NCI-H128 (cell line): ENCODE results near the gene SPHK1.

Experiments
- DNase-seq: peaks from one replicate; lab custom pipeline; 2025; ENCODE audit not compliant: unreplicated experiment; lab: John Stamatoyannopoulos, UW

SPHK1 gene

DNA sequence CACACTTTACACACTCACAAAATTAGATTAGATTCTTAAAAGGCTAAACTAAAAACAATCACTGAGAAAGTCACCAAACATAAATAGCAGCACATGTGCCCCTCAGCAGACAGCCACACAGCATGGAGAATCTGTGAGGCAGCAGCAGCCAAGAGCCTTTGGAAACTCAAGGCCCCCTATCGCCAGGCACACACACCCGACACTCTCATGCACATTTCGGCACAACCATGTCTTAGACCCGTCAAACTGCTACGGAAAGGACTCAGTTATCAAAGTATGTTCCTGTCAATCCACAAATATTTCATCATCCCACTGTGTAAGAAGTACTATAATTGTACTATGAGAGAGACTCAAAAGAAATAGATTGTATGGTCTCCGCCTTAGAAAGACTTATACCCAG is 47.6 kb downstream of the SPHK1 start:
- no peak for DNase-seq

DNA sequence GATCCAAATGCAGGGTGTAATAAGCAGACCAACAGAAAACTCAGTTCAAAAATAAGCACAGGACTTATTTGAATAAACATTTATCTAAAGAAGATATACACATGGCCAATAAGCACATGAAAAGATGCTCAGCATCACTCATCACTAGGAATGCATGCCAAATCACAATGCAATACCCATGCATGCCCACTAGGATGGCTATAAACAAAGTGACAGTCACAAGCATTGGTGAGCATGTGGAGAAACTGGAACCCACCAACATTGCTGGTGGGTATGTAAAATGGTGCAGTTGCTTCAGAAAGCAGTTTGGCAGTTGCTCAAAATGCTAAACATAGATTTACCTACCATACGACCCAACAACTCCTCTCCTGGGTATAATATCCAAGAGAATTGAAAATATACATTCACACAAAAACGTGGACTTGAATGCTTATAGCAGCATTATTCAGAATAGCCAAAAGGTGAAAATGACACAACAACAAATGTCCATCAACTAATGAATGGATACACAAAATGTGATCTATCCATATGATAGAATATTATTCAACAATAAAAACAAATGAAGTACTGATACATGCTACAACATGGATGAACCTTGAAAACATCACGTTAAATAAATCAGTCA is 48.4 kb downstream of the SPHK1 start:
- DNase-seq, result no peak

DNA sequence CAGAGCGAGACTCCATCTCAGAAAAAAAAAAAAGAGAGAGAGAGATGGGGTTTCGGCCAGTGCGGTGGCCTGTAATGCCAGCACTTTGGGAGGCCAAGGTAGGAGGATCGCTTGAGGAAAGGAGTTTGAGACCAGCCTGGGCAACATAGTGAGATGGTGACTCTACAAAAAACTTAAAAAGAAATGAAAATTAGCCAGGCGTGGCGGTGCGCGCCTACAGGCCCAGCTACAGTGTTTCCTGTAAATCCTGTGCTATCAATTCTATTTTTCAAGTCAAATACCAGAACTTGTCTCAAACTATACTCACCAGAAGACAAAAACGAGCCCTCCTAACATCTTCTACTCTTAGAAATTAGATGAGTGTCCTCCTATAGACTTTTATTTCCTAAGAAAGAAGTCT is 49.3 kb downstream of the SPHK1 start:
- no peak for DNase-seq

DNA sequence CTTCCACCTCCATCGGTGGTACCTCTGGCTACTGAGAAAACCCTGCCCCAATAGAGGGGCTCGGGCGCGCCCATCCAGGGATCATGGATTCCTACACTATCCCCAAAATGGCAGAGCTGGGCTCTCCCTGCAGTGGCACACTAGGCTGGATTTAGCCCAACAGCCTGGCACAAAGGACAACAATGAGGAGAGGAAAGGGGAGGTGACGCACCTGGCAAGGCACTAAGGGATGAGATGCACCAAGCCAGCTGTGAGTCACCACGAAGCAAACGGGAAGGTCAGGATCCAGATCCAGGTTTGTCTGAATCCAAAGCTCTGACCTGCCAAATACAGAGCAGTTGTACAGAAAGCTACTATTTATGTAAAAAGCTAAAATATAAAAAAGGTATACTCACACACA is 50.5 kb downstream of the SPHK1 start:
- DNase-seq, result no peak

DNA sequence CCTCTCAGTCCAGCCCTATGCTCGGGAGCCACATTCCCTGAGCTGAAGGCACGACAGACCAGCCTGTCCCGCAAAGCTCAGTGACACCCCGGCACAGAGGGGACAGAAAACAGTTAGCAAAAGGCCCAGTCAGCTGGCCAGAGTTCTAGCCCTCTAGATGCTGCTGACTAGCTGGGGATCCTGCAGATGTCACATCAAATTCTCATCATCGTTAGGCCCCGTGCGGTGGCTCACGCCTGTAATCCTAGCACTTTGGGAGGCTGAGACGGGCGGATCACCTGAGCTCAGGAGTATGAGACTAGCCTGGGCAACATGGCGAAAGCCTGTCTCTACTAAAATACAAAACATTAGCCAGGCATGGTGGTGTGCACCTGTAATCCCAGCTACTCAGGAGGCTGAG is 51.3 kb downstream of the SPHK1 start:
- no peak for DNase-seq
